ENCODE measurements around the gene ISYNA1. TPM values are rescaled to one million over a fixed set of nuclear protein-coding genes. Genes with fewer than 3 reads are reported as not detected.
A peak's percentile ranks its signal among the peaks of the same experiment; 100 is the strongest.

ISYNA1 gene
- total RNA-seq, 2 donors from 2014 or later: 24.1 to 49.4 TPM

GRCh38 chr19:18427080-18427742, 10.7 kb downstream of the ISYNA1 start:
- Histone ChIP-seq H3K27ac (peak overlapping the region in 1 of 2 donors; percentile 76), H3K36me3 (no peaks in the 10 kb centered on the region), H3K4me3 (no peak overlapping the region), H3K27me3 (no peaks in the 10 kb centered on the region), H3K9me3 (no peaks in the 10 kb centered on the region), H3K4me1 (peaks cover 0 to 73% of the 10 kb centered on the region in 2 donors)
- TF ChIP-seq CTCF (IDR thresholded peaks at IDR 0.05): no peak
- DNase-seq (ENCODE audit: low spot score): no peak

GRCh38 chr19:18426416-18426767, 11.5 kb downstream of the ISYNA1 start:
- H3K4me1 ChIP-seq: peaks cover 0 to 76% of the 10 kb centered on the region in 2 donors
- H3K36me3 ChIP-seq: no peaks in the 10 kb centered on the region
- H3K4me3 ChIP-seq: no peak overlapping the region
- no peak for DNase-seq (ENCODE audit: low spot score)
- TF ChIP-seq CTCF (IDR thresholded peaks at IDR 0.05): no peak
- no peaks in the 10 kb centered on the region for H3K27me3 ChIP-seq
- H3K9me3 ChIP-seq: no peaks in the 10 kb centered on the region
- peak overlapping the region; percentile 76 to 77 for H3K27ac ChIP-seq

- Histone ChIP-seq H3K27ac (peak overlapping the region; percentile 76 to 77), H3K9me3 (no peaks in the 10 kb centered on the region), H3K36me3 (no peaks in the 10 kb centered on the region), H3K4me3 (no peak overlapping the region), H3K27me3 (no peaks in the 10 kb centered on the region), H3K4me1 (peaks cover 0 to 82% of the 10 kb centered on the region in 2 donors)
- DNase-seq (ENCODE audit: low spot score): peak; percentile 81
- TF ChIP-seq CTCF (IDR thresholded peaks at IDR 0.05): no peak
Observed at GRCh38 chr19:18425515-18426415, 12.2 kb downstream of the ISYNA1 start.

DNA sequence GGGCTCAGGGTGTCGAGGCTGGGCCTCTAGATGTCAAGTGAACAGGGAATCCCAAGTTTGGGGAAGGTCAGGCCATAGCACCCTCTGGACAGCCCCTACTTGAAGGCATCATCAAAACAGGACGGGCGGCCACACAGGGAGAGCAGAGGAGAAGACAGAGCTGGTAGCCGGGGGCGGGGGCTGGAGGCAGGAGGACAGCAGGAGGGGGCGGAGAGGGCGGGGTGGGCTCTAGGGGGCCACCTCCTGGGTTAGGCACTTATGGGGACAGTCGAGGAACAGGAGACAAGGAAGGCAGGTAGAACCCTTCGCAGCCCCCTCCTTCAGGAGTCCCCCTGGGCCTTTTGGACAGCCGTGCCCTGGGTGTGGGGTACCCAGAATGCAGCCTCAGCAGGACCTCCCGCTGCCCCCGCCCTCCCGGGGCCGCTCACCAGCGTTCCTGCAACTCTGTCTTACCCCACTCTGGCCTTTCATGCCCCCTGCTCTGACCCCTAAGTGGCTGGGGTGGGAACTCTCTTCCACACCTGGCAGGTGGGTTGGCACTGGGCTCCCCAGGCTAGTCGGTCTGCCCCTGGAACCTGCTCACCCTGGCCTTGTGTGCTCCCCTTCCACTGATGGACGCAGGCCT, 12.9 kb downstream of the ISYNA1 start:
- no peak for DNase-seq (ENCODE audit: low spot score)
- Histone ChIP-seq H3K27ac (peak overlapping the region; percentile 76 to 77), H3K4me1 (peaks cover 0 to 85% of the 10 kb centered on the region in 2 donors), H3K9me3 (no peaks in the 10 kb centered on the region), H3K36me3 (no peaks in the 10 kb centered on the region), H3K4me3 (no peak overlapping the region), H3K27me3 (no peaks in the 10 kb centered on the region)
- TF ChIP-seq CTCF (IDR thresholded peaks at IDR 0.05): no peak

GRCh38 chr19:18424122-18424889, 13.6 kb downstream of the ISYNA1 start:
- Histone ChIP-seq H3K27ac (peak overlapping the region in 1 of 2 donors; percentile 16), H3K4me1 (peaks cover 0 to 82% of the 10 kb centered on the region in 2 donors)

More at GRCh38 chr19:18424122-18424889, 13.6 kb downstream of the ISYNA1 start:
- no peak for TF ChIP-seq CTCF (IDR thresholded peaks at IDR 0.05)
- no peak overlapping the region for H3K4me3 ChIP-seq
- DNase-seq (ENCODE audit: low spot score): no peak
- no peaks in the 10 kb centered on the region for H3K27me3 ChIP-seq
- H3K9me3 ChIP-seq: no peaks in the 10 kb centered on the region
- no peaks in the 10 kb centered on the region for H3K36me3 ChIP-seq

Data from right atrium auricular region (tissue), 2 donors.